HFF-Myc (cell line): ENCODE measurements around the gene COL1A2.

Experiments used
- DNase-seq: peaks from one replicate; pipeline ENCODE4 v3.0.0-alpha.2; 2011; ENCODE audit warnings: low read depth; ENCODE audit errors: extremely low read depth
- H3K4me3 ChIP-seq: replicated peaks from 2 replicates; pipeline ENCODE4 v1.5.1; 2011; ENCODE audit warnings: low read depth, mild to moderate bottlenecking, control low read depth, low read length
- CTCF ChIP-seq: IDR thresholded peaks from 2 replicates; pipeline ENCODE4 v1.5.1; 2012; ENCODE audit warnings: mild to moderate bottlenecking, low read depth, low read length, control low read depth; ENCODE audit errors: missing control alignments

The COL1A2 gene

GRCh38 chr7:94421681-94422080 is 27.0 kb downstream of the COL1A2 start:
- H3K4me3 ChIP-seq, result no peak overlapping the region
- no peak for TF ChIP-seq CTCF
- no peak for DNase-seq

GRCh38 chr7:94422136-94422535 is 27.4 kb downstream of the COL1A2 start:
- DNase-seq, result no peak
- TF ChIP-seq CTCF, result no peak
- no peak overlapping the region for H3K4me3 ChIP-seq

GRCh38 chr7:94422827-94423460 is 28.2 kb downstream of the COL1A2 start:
- no peak for TF ChIP-seq CTCF

GRCh38 chr7:94423863-94424735 is 29.4 kb downstream of the COL1A2 start:
- TF ChIP-seq CTCF, result no peak

More at GRCh38 chr7:94422827-94423460, 28.2 kb downstream of the COL1A2 start:
- DNase-seq, result no peak
- H3K4me3 ChIP-seq, result no peak overlapping the region

GRCh38 chr7:94425546-94425945 is 30.9 kb downstream of the COL1A2 start:
- no peak overlapping the region for H3K4me3 ChIP-seq
- no peak for DNase-seq
- no peak for TF ChIP-seq CTCF

More at GRCh38 chr7:94423863-94424735, 29.4 kb downstream of the COL1A2 start:
- H3K4me3 ChIP-seq, result no peak overlapping the region
- DNase-seq, result no peak

GRCh38 chr7:94426980-94427875 is 32.5 kb downstream of the COL1A2 start:
- no peak for DNase-seq
- no peak overlapping the region for H3K4me3 ChIP-seq
- no peak for TF ChIP-seq CTCF
